HFFc6 (cell line): Measurements from ENCODE around the gene MRPL44. TPM values are rescaled to one million over a fixed set of nuclear protein-coding genes. Genes with fewer than 3 reads are reported as not detected.

Source experiments
- DNase-seq: peaks from one replicate; pipeline ENCODE4 v3.0.0-alpha.2; 2018
- H3K27ac Mint-ChIP-seq: 2 replicates; pipeline ENCODE4 v1.8.0; 2020; ENCODE audit warnings: mild to moderate bottlenecking, mixed read lengths
- H3K27me3 Mint-ChIP-seq: 2 replicates; pipeline ENCODE4 v1.8.0; 2021; ENCODE audit warnings: mild to moderate bottlenecking, moderate library complexity, mixed read lengths; ENCODE audit not compliant: insufficient read depth
- H3K36me3 Mint-ChIP-seq: 2 replicates; pipeline ENCODE4 v1.8.0; 2021; ENCODE audit warnings: low read depth, mixed read lengths
- H3K4me1 Mint-ChIP-seq: 2 replicates; pipeline ENCODE4 v1.8.0; 2020; ENCODE audit warnings: low read depth, mixed read lengths
- H3K4me3 Mint-ChIP-seq: 2 replicates; pipeline ENCODE4 v1.8.0; 2020; ENCODE audit warnings: mild to moderate bottlenecking, moderate library complexity, mixed read lengths
- H3K9me3 Mint-ChIP-seq: 2 replicates; pipeline ENCODE4 v1.8.0; 2020; ENCODE audit warnings: mild to moderate bottlenecking, mixed read lengths
- CTCF ChIP-seq: fragments of 200-600 bp; sonication (generic); IDR thresholded peaks from 2 replicates; pipeline ENCODE4 v1.5.0; 2021; ENCODE audit warnings: antibody characterized with exemption, mild to moderate bottlenecking
- total RNA-seq, 6 experiments: library from RNA; stranded (reverse); fragmentation: NEBNext Ultra II Directional; extraction: Animal tissue kit (Norgen Biotek cat#: 25700); gene quantifications; 2 replicates in 1 of 6; 3 replicates in 5 of 6; pipeline ENCODE4 v1.2.3, GENCODE V29; 2021

MRPL44 gene
- total RNA-seq, 6 experiments from 2014 or later = 27.5 to 29.8 (median 28.6) TPM

GRCh38 chr2:223970343-223971128 is 13.3 kb downstream of the MRPL44 start:
- Mint-ChIP-seq H3K27me3 (no peaks in the 10 kb centered on the region), H3K4me1 (peaks cover 37% of the 10 kb centered on the region), H3K27ac (peak overlapping the region; percentile 58), H3K9me3 (no peaks in the 10 kb centered on the region), H3K36me3 (peaks cover 5% of the 10 kb centered on the region), H3K4me3 (no peak overlapping the region; the same call in 1 of the 2 replicates)
- DNase-seq = peak; percentile 50
- TF ChIP-seq CTCF = peak; percentile 99

GRCh38 chr2:223971731-223972130 is 14.5 kb downstream of the MRPL44 start:
- Mint-ChIP-seq H3K36me3 (peaks cover 1% of the 10 kb centered on the region), H3K4me1 (peaks cover 36% of the 10 kb centered on the region), H3K27me3 (no peaks in the 10 kb centered on the region), H3K27ac (no peak overlapping the region; the same call in 1 of the 2 replicates), H3K9me3 (no peaks in the 10 kb centered on the region), H3K4me3 (no peak overlapping the region)
- no peak for TF ChIP-seq CTCF
- no peak for DNase-seq

- H3K4me1 Mint-ChIP-seq = peaks cover 36% of the 10 kb centered on the region
- no peaks in the 10 kb centered on the region for H3K27me3 Mint-ChIP-seq
- no peak overlapping the region; the same call in 1 of the 2 replicates for H3K4me3 Mint-ChIP-seq
- DNase-seq = no peak
- H3K27ac Mint-ChIP-seq = no peak overlapping the region
- no peaks in the 10 kb centered on the region for H3K9me3 Mint-ChIP-seq
- TF ChIP-seq CTCF = no peak
- no peaks in the 10 kb centered on the region; the same call in 1 of the 2 replicates for H3K36me3 Mint-ChIP-seq
These were observed 15.4 kb downstream of the MRPL44 start for GRCh38 chr2:223972656-223973102.

- no peaks in the 10 kb centered on the region for H3K9me3 Mint-ChIP-seq
- H3K36me3 Mint-ChIP-seq = no peaks in the 10 kb centered on the region; the same call in 1 of the 2 replicates
- DNase-seq = no peak
- no peaks in the 10 kb centered on the region for H3K27me3 Mint-ChIP-seq
- no peak overlapping the region for H3K27ac Mint-ChIP-seq
- no peak overlapping the region for H3K4me3 Mint-ChIP-seq
- no peak for TF ChIP-seq CTCF
- H3K4me1 Mint-ChIP-seq = peaks cover 27% of the 10 kb centered on the region
These were observed 16.3 kb downstream of the MRPL44 start for GRCh38 chr2:223973606-223974005.

- TF ChIP-seq CTCF = no peak
- H3K27me3 Mint-ChIP-seq = no peaks in the 10 kb centered on the region
- H3K9me3 Mint-ChIP-seq = no peaks in the 10 kb centered on the region
- H3K36me3 Mint-ChIP-seq = peaks cover under 1% of the 10 kb centered on the region; the same call in 1 of the 2 replicates
- no peak overlapping the region for H3K4me3 Mint-ChIP-seq
- peaks cover 12% of the 10 kb centered on the region for H3K4me1 Mint-ChIP-seq
- H3K27ac Mint-ChIP-seq = peak overlapping the region; percentile 28
- peak; percentile 11 for DNase-seq
These were observed 19.5 kb downstream of the MRPL44 start for GRCh38 chr2:223976635-223977226.
